ENCODE data around the gene CDK2.

Gene CDK2

DNA sequence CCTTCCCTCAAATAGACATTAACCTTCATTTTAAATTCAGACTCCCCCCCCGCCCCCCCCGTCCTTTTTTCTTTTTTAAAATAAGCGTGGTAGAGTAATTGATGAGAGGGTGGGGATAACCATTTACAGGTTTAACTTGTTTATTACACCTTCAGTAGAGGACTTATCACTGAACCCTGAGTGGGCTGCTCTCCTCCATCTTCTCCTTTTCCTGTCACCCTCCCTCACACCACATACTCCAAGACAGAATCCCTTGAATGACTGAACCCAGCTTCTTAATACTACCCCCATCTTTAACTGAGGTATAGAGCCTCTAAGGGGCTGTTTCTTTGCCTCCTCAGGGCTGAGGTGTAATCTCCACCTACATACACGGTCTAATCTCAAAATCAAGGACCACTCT is 50.6 kb downstream of the CDK2 start:
- no peak for DNase-seq

DNA sequence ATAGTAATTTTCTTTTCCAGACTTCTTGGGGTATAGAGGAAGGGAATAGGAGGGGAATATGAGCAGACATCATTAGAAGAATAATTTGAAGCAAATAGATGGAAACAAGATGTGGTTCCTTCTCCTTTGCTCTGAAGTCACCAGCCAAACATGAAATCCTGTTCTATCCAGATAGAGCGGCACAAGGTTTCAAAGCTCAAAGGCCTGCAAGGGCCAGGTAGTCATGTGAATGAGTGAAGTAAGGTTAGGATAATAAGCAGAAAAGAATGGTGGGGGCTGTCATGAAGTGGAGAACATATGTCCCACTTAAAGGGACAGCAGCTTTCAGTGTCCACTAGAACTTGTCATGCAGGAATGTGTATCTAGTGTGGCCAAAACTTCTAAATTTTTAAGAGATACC is 51.7 kb downstream of the CDK2 start:
- DNase-seq: no peak

DNA sequence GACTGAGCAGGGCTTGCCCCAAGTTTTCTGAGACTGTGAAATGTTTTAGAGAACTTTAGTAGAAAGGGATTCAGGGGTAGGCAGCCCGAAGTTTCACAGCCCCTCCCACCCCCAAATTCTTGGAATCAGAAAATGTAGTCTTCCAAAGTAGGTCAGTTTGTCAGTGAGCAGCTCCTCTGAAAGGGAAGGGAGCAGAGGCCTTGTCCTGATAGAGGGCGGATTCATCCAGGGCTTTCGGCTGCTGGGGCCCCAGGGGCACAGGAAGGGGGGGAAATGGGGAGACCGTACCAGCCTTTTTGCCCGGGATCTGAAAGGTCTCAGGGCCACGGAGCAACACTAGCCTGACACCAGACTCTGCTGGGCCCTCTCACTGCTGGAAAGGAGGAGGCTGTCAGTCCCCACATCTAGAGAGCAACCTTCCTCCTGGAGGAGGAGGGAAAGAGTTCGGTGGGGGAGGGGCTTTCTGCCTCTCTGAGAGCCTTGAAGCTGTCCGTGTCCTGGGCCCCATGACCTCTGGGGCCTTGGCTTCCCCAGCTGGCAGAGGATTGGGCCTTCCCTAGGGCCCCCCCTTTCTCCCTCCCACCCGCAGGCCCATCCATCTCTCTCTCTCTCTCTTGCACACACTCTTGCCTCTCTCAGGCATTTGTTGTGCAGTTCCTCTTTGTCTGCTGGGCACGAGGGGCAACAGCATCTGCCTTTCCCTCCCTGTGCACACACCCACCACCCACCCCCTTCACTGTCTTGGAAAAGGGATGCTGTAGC is 54.0 kb downstream of the CDK2 start, which contains the start of gene IKZF4:
Gene IKZF4, plus strand, starts transcription at position 621 of the 762 bp plus-strand sequence. CDS start 451 bp downstream, outside the sequence.
- no peak for DNase-seq

DNA sequence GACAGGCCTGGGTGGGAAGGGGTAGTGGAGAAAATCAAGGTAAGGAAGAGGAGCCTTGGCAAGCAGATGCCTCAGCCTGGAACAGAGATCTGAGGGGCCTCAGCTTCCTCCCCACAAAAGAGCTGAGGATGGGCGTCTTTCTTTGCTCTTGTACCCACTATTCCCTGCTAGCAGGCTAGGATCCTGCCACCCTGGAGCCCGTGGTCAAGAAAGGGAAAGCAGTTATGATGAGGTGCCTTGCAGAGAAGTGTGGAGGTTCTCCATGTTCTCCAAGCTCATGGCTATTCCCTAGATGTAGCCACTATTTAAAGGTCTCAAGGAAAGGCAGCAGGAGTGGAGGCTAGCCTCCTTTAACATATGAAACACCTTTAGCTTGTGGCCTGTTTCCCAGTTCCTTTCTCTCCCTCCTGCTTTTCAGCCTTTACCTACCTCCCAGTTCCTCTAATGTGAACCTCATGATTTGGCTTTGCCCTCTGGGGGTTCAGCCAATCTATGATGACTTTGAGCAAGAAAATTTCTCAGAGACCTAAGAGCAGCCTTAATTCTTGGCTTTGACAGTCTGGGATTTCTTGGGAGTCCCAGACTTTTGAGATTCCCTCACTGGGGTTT is 55.4 kb downstream of the CDK2 start:
- no peak for DNase-seq
